HepG2 (cell line): ENCODE measurements around the gene RBM3. TPM values are rescaled to one million over a fixed set of nuclear protein-coding genes. Genes with fewer than 3 reads are reported as not detected.

Source experiments
- ATAC-seq: fragments of 200-7000 bp; cut with Tn5 transposase; 3 replicates; pipeline ENCODE4 v1.9.1; 2020; ENCODE audit warnings: mild to moderate bottlenecking, moderate library complexity
- BruUV-seq: library from RNA; stranded (reverse); fragments of 400-500 nt; replicated peaks from 2 replicates; lab custom pipeline; 2021; lab: Mats Ljungman, UMichigan
- CTCF ChIA-PET: fragments of 300-600 bp; formaldehyde crosslinking; extraction: SDS; loops from one replicate; lab custom pipeline; 2021; ENCODE audit warnings: low total read pairs, inconsistent platforms, low intra/inter-chr PET ratio; lab: Yijun Ruan, JAX
- POLR2A ChIA-PET: fragments of 350-600 bp; sonication (Branson Sonifier 250); formaldehyde crosslinking; loops from one replicate; lab custom pipeline; 2020; ENCODE audit warnings: antibody characterized with exemption, inconsistent platforms; lab: Yijun Ruan, JAX
- DNase-seq: peaks from one replicate; pipeline ENCODE4 v3.0.0-alpha.2; 2015; ENCODE audit warnings: low spot score
- FAIRE-seq: peaks from 3 replicates; lab custom pipeline; 2011; peaks lifted over from hg19 to GRCh38; lab: Jason Lieb, UNC
- H2AFZ ChIP-seq: one replicate; pipeline ENCODE4 v1.6.1; 2011; ENCODE audit warnings: low read length, inconsistent platforms
- H3K27ac ChIP-seq: fragments of 300-600 bp; 3 replicates; pipeline ENCODE4 v1.8.0; 2011; ENCODE audit warnings: mixed run types, mild to moderate bottlenecking, mixed read lengths, low read length, inconsistent platforms; ENCODE audit not compliant: insufficient read depth; ENCODE audit errors: extremely low read length
- H3K27me3 ChIP-seq, 2 experiments: fragments of 200-600 bp in 1 of 2; 2 replicates in 1 of 2; 3 replicates in 1 of 2; pipeline versions ENCODE4 v1.6.0 to v1.8.0; 2011; ENCODE audit warnings: low read length in 2 of 2, mild to moderate bottlenecking in 2 of 2, moderate library complexity in 2 of 2, inconsistent platforms in 1 of 2; ENCODE audit not compliant: insufficient read depth in 2 of 2, control insufficient read depth in 1 of 2
- H3K36me3 ChIP-seq, 2 experiments: fragments of 200-600 bp in 1 of 2; replicated peaks in 1 of 2; 2 replicates in 1 of 2; 3 replicates in 1 of 2; pipeline versions ENCODE4 v1.5.1 to v1.8.0; 2011; ENCODE audit warnings: low read length in 2 of 2, inconsistent platforms in 1 of 2; ENCODE audit not compliant: insufficient read depth in 2 of 2, control insufficient read depth in 1 of 2
- H3K4me1 ChIP-seq: 2 replicates; pipeline ENCODE4 v1.5.1; 2012; ENCODE audit warnings: low read length, inconsistent platforms; ENCODE audit not compliant: insufficient read depth
- H3K4me2 ChIP-seq: 2 replicates; pipeline ENCODE4 v1.6.0; 2011; ENCODE audit warnings: low read depth, low read length, inconsistent platforms
- H3K4me3 ChIP-seq, 3 experiments: fragments of 200-600 bp in 1 of 3; sonication (generic), shearing (Covaris generic) in 1 of 3; replicated peaks in 1 of 3; 2 replicates each; pipeline ENCODE4 v1.5.1; 2011 to 2016; ENCODE audit warnings: low read length in 3 of 3, inconsistent platforms in 2 of 3, low read depth in 2 of 3, mild to moderate bottlenecking in 2 of 3, control low read depth in 1 of 3, mixed read lengths in 1 of 3; ENCODE audit not compliant: insufficient read depth in 1 of 3
- H3K79me2 ChIP-seq: one replicate; pipeline ENCODE4 v1.6.1; 2011; ENCODE audit warnings: low read length, inconsistent platforms; ENCODE audit not compliant: insufficient read depth
- H3K9ac ChIP-seq: 2 replicates; pipeline ENCODE4 v1.6.0; 2011; ENCODE audit warnings: mild to moderate bottlenecking, low read depth, low read length, inconsistent platforms; ENCODE audit not compliant: insufficient read depth
- H3K9me3 ChIP-seq: 2 replicates; pipeline ENCODE4 v1.5.1; 2012; ENCODE audit warnings: mild to moderate bottlenecking, low read length
- H4K20me1 ChIP-seq: 2 replicates; pipeline ENCODE4 v1.6.0; 2011; ENCODE audit warnings: inconsistent platforms, mild to moderate bottlenecking, low read length, moderate library complexity; ENCODE audit not compliant: insufficient read depth
- ATF1 ChIP-seq: IDR thresholded peaks from 2 replicates; pipeline ENCODE4 v1.6.1; 2016; ENCODE audit warnings: mild to moderate bottlenecking, control low read depth
- CHCHD3 ChIP-seq: sonication (generic); formaldehyde crosslinking; IDR thresholded peaks from 2 replicates; pipeline ENCODE4 v1.8.0; 2022; ENCODE audit warnings: mild to moderate bottlenecking, missing genetic modification reagents, moderate library complexity
- HNF4G ChIP-seq, 2 experiments: sonication (generic) in 1 of 2; formaldehyde crosslinking in 1 of 2; IDR thresholded peaks; 2 replicates each; pipeline versions ENCODE4 v1.4.0 to v1.6.1; 2011 to 2020; ENCODE audit warnings: borderline replicate concordance in 2 of 2, low read depth in 2 of 2, mild to moderate bottlenecking in 2 of 2, low read length in 1 of 2, missing genetic modification reagents in 1 of 2, moderate library complexity in 1 of 2
- NFE2 ChIP-seq: sonication (generic); formaldehyde crosslinking; IDR thresholded peaks from 2 replicates; pipeline ENCODE4 v1.4.0; 2020; ENCODE audit warnings: missing genetic modification reagents
- RBAK ChIP-seq: sonication (generic); formaldehyde crosslinking; IDR thresholded peaks from 2 replicates; pipeline ENCODE4 v1.5.1; 2020; ENCODE audit warnings: mild to moderate bottlenecking, missing genetic modification reagents
- ZNF329 ChIP-seq: sonication (generic); formaldehyde crosslinking; IDR thresholded peaks from 2 replicates; pipeline ENCODE4 v1.9.0; 2021; ENCODE audit warnings: low read depth, mild to moderate bottlenecking, missing genetic modification reagents
- ZNF550 ChIP-seq: sonication (generic); formaldehyde crosslinking; IDR thresholded peaks from 2 replicates; pipeline ENCODE4 v1.4.0; 2020; ENCODE audit warnings: mild to moderate bottlenecking, missing genetic modification reagents, borderline replicate concordance
- WGBS: methylation state at CpG from one replicate; pipeline ENCODE4 v1.1.6; 2017; ENCODE audit warnings: low lambda C conversion rate; 5-methylcytosine and 5-hydroxymethylcytosine counted together
- in situ Hi-C: cut with HindIII; loops from 2 replicates; pipeline ENCODE4 v1.10.0; 2017; ENCODE audit warnings: low pct_unique_long_range_greater_than_20kb; ENCODE audit not compliant: extremely low pct_ligation_motif_present
- intact Hi-C: fragments of 100-400 bp; cut with micrococcal nuclease; formaldehyde crosslinking; loops from one replicate; pipeline ENCODE4 v1.10.0; 2022; ENCODE audit not compliant: unreplicated experiment
- polyA plus RNA-seq, 8 experiments: library from polyadenylated mRNA; depleted of rRNA in 3 of 8; stranded (reverse) in 7 of 8; unstranded in 1 of 8; fragments of >200 nt; fragmentation: Illumina TruSeq in 4 of 8; extraction: Trizol in 4 of 8; gene quantifications; 2 replicates each; pipeline versions ENCODE4 v1.2.1 to v1.2.3, GENCODE V29; 2011 to 2016; ENCODE audit warnings: low read depth in 4 of 8, missing spikeins in 1 of 8, mixed read lengths in 1 of 8; ENCODE audit not compliant: insufficient read depth in 1 of 8
- total RNA-seq, 5 experiments: library from RNA; depleted of rRNA; stranded (reverse); fragments of >200 nt; fragmentation: Illumina TruSeq; extraction: Trizol; gene quantifications; 2 replicates each; pipeline ENCODE4 v1.2.3, GENCODE V29; 2016; ENCODE audit warnings: low read depth in 1 of 5
- TF ChIP-seq, protein P1 (sequence below): sonication (generic); formaldehyde crosslinking; IDR thresholded peaks from 2 replicates; pipeline ENCODE4 v1.5.1; 2020; ENCODE audit warnings: missing genetic modification reagents, mild to moderate bottlenecking, borderline replicate concordance
- TF ChIP-seq, protein P2 (sequence below): sonication (generic); formaldehyde crosslinking; IDR thresholded peaks from 2 replicates; pipeline ENCODE4 v1.4.0; 2020; ENCODE audit warnings: missing genetic modification reagents, borderline replicate concordance

The RBM3 gene
- total and polyA plus RNA-seq, 2 of the 13 experiments (the other 11 are each of a cell fraction or from before 2014, with no cell fraction given): 123 to 182 TPM

DNA sequence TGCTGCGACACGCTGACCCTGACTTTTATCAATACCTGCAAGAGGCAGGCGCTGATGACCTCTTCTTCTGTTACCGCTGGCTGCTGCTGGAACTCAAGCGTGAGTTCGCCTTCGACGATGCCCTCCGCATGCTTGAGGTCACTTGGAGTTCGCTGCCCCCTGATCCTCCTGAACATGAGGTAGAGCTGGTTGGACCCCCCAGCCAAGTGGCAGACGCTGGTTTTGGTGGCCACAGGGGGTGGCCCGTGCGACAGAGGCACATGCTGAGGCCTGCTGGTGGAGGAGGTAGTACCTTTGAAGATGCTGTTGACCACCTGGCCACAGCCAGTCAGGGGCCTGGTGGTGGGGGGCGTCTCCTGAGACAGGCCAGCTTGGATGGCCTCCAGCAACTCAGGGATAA lies 14.2 kb upstream of the RBM3 start:
- in situ Hi-C loops: no loop called here
- FAIRE-seq: no peak
- BruUV-seq: no TSS peak
- Histone ChIP-seq H3K4me2 (no peak overlapping the region), H3K27me3 (no peaks in the 10 kb centered on the region), H3K4me3 (no peak overlapping the region), H3K9ac (no peak overlapping the region), H3K36me3 (peaks cover 5 to 12% of the 10 kb centered on the region in 2 experiments; a peak in 2 of 5 replicates)
- WGBS: 100% methylated on average over 7 of the region's 14 CpGs
- DNase-seq: no peak
- intact Hi-C loops: no loop called here
- TF ChIP-seq NFE2 (CRISPR knock-in tag): no peak
- no peak for TF ChIP-seq ZNF329 (CRISPR knock-in tag)
- TF ChIP-seq, protein P1, sequence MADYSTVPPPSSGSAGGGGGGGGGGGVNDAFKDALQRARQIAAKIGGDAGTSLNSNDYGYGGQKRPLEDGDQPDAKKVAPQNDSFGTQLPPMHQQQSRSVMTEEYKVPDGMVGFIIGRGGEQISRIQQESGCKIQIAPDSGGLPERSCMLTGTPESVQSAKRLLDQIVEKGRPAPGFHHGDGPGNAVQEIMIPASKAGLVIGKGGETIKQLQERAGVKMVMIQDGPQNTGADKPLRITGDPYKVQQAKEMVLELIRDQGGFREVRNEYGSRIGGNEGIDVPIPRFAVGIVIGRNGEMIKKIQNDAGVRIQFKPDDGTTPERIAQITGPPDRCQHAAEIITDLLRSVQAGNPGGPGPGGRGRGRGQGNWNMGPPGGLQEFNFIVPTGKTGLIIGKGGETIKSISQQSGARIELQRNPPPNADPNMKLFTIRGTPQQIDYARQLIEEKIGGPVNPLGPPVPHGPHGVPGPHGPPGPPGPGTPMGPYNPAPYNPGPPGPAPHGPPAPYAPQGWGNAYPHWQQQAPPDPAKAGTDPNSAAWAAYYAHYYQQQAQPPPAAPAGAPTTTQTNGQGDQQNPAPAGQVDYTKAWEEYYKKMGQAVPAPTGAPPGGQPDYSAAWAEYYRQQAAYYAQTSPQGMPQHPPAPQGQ: no peak
- no peak for TF ChIP-seq RBAK
- no peak for TF ChIP-seq ZNF550 (CRISPR knock-in tag)
- TF ChIP-seq ATF1: no peak
- TF ChIP-seq HNF4G (IDR thresholded peaks at IDR 0.05; ENCODE audit: borderline replicate concordance, low read depth, low read length): no peak
- no peak for TF ChIP-seq HNF4G (CRISPR knock-in tag; IDR thresholded peaks at IDR 0.05; ENCODE audit: borderline replicate concordance, low read depth)
- TF ChIP-seq CHCHD3 (CRISPR knock-in tag): no peak
- TF ChIP-seq, protein P2, sequence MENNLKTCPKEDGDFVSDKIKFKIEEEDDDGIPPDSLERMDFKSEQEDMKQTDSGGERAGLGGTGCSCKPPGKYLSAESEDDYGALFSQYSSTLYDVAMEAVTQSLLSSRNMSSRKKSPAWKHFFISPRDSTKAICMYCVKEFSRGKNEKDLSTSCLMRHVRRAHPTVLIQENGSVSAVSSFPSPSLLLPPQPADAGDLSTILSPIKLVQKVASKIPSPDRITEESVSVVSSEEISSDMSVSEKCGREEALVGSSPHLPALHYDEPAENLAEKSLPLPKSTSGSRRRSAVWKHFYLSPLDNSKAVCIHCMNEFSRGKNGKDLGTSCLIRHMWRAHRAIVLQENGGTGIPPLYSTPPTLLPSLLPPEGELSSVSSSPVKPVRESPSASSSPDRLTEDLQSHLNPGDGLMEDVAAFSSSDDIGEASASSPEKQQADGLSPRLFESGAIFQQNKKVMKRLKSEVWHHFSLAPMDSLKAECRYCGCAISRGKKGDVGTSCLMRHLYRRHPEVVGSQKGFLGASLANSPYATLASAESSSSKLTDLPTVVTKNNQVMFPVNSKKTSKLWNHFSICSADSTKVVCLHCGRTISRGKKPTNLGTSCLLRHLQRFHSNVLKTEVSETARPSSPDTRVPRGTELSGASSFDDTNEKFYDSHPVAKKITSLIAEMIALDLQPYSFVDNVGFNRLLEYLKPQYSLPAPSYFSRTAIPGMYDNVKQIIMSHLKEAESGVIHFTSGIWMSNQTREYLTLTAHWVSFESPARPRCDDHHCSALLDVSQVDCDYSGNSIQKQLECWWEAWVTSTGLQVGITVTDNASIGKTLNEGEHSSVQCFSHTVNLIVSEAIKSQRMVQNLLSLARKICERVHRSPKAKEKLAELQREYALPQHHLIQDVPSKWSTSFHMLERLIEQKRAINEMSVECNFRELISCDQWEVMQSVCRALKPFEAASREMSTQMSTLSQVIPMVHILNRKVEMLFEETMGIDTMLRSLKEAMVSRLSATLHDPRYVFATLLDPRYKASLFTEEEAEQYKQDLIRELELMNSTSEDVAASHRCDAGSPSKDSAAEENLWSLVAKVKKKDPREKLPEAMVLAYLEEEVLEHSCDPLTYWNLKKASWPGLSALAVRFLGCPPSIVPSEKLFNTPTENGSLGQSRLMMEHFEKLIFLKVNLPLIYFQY (CRISPR knock-in tag): no peak
- TF ChIP-seq, all 625 proteins: peak for 0
- H3K27ac ChIP-seq: no peak overlapping the region
- no peaks in the 10 kb centered on the region for H3K9me3 ChIP-seq
- POLR2A ChIA-PET: no interaction called here
- no peak for ATAC-seq
- no peaks in the 10 kb centered on the region for H4K20me1 ChIP-seq
- no peaks in the 10 kb centered on the region for H3K79me2 ChIP-seq
- CTCF ChIA-PET: no interaction called here
- H2AFZ ChIP-seq: no peak overlapping the region
- H3K4me1 ChIP-seq: no peaks in the 10 kb centered on the region
